HG02610 (cell line): ENCODE results near the gene DHX16.
"Not testable (repeated sequence)": the region's sequence is repeated elsewhere in the genome, so short reads cannot be mapped to it uniquely, and the experiment has no call there.

Experiments used
- ATAC-seq: cut with Tn5 transposase; IDR thresholded peaks from one replicate; pipeline ENCODE4 v1.9.1; 2021; ENCODE audit warnings: mild to moderate bottlenecking, moderate library complexity; ENCODE audit not compliant: unreplicated experiment

The DHX16 gene

GRCh38 chr6:30679765-30680535, 7.1 kb upstream of the DHX16 start:
- no peak for ATAC-seq

- peak; percentile 41 for ATAC-seq
Measured at GRCh38 chr6:30678964-30679726, 6.3 kb upstream of the DHX16 start.

- no peak for ATAC-seq
Measured at GRCh38 chr6:30676660-30677285, 4.0 kb upstream of the DHX16 start.

- ATAC-seq: no peak
Measured at GRCh38 chr6:30670760-30671527, 1.9 kb downstream of the DHX16 start.

- not testable (repeated sequence) for ATAC-seq
Measured at GRCh38 chr6:30666300-30666699, 6.5 kb downstream of the DHX16 start.

GRCh38 chr6:30664994-30665767, 7.6 kb downstream of the DHX16 start:
- no peak for ATAC-seq

- not testable (repeated sequence) for ATAC-seq
Measured at GRCh38 chr6:30657922-30658321, 14.9 kb downstream of the DHX16 start.

GRCh38 chr6:30657454-30657853, 15.4 kb downstream of the DHX16 start:
- ATAC-seq: no peak

GRCh38 chr6:30656513-30656912, 16.3 kb downstream of the DHX16 start:
- no peak for ATAC-seq

GRCh38 chr6:30655743-30656094, 17.1 kb downstream of the DHX16 start:
- ATAC-seq: no peak

GRCh38 chr6:30654798-30655742, 17.7 kb downstream of the DHX16 start:
- ATAC-seq: no peak

GRCh38 chr6:30651143-30651542, 21.7 kb downstream of the DHX16 start:
- no peak for ATAC-seq

GRCh38 chr6:30647242-30648116, 25.3 kb downstream of the DHX16 start:
- peak; percentile 54 for ATAC-seq

GRCh38 chr6:30646450-30647241, 26.2 kb downstream of the DHX16 start, which contains the start of gene C6orf136:
TSS of gene C6orf136 (plus strand) at chr6:30647133. CDS start at chr6:30647232, 99 bp downstream.
- ATAC-seq: peak; percentile 61

GRCh38 chr6:30645989-30646388, 26.8 kb downstream of the DHX16 start:
- no peak for ATAC-seq

- no peak for ATAC-seq
Measured at GRCh38 chr6:30644769-30645168, 28.0 kb downstream of the DHX16 start.

GRCh38 chr6:30643656-30644055, 29.1 kb downstream of the DHX16 start:
- ATAC-seq: no peak
